HepG2 (cell line): Measurements from ENCODE around the gene GPR179. TPM values are rescaled to one million over a fixed set of nuclear protein-coding genes. Genes with fewer than 3 reads are reported as not detected.
"Not testable (repeated sequence)": the region's sequence is repeated elsewhere in the genome, so short reads cannot be mapped to it uniquely, and the experiment has no call there.

ENCODE experiments used
- ATAC-seq: fragments of 200-7000 bp; cut with Tn5 transposase; 3 replicates; pipeline ENCODE4 v1.9.1; 2020; ENCODE audit warnings: mild to moderate bottlenecking, moderate library complexity
- BruUV-seq: library from RNA; stranded (reverse); fragments of 400-500 nt; replicated peaks from 2 replicates; lab custom pipeline; 2021; lab: Mats Ljungman, UMichigan
- CTCF ChIA-PET: fragments of 300-600 bp; formaldehyde crosslinking; extraction: SDS; loops from one replicate; lab custom pipeline; 2021; ENCODE audit warnings: low total read pairs, inconsistent platforms, low intra/inter-chr PET ratio; lab: Yijun Ruan, JAX
- POLR2A ChIA-PET: fragments of 350-600 bp; sonication (Branson Sonifier 250); formaldehyde crosslinking; loops from one replicate; lab custom pipeline; 2020; ENCODE audit warnings: antibody characterized with exemption, inconsistent platforms; lab: Yijun Ruan, JAX
- DNase-seq: peaks from one replicate; pipeline ENCODE4 v3.0.0-alpha.2; 2015; ENCODE audit warnings: low spot score
- FAIRE-seq: peaks from 3 replicates; lab custom pipeline; 2011; peaks lifted over from hg19 to GRCh38; lab: Jason Lieb, UNC
- H2AFZ ChIP-seq: one replicate; pipeline ENCODE4 v1.6.1; 2011; ENCODE audit warnings: low read length, inconsistent platforms
- H3K27ac ChIP-seq: fragments of 300-600 bp; 3 replicates; pipeline ENCODE4 v1.8.0; 2011; ENCODE audit warnings: mixed run types, mild to moderate bottlenecking, mixed read lengths, low read length, inconsistent platforms; ENCODE audit not compliant: insufficient read depth; ENCODE audit errors: extremely low read length
- H3K27me3 ChIP-seq, 2 experiments: fragments of 200-600 bp in 1 of 2; 2 replicates in 1 of 2; 3 replicates in 1 of 2; pipeline versions ENCODE4 v1.6.0 to v1.8.0; 2011; ENCODE audit warnings: low read length in 2 of 2, mild to moderate bottlenecking in 2 of 2, moderate library complexity in 2 of 2, inconsistent platforms in 1 of 2; ENCODE audit not compliant: insufficient read depth in 2 of 2, control insufficient read depth in 1 of 2
- H3K36me3 ChIP-seq, 2 experiments: fragments of 200-600 bp in 1 of 2; replicated peaks in 1 of 2; 2 replicates in 1 of 2; 3 replicates in 1 of 2; pipeline versions ENCODE4 v1.5.1 to v1.8.0; 2011; ENCODE audit warnings: low read length in 2 of 2, inconsistent platforms in 1 of 2; ENCODE audit not compliant: insufficient read depth in 2 of 2, control insufficient read depth in 1 of 2
- H3K4me1 ChIP-seq: 2 replicates; pipeline ENCODE4 v1.5.1; 2012; ENCODE audit warnings: low read length, inconsistent platforms; ENCODE audit not compliant: insufficient read depth
- H3K4me2 ChIP-seq: 2 replicates; pipeline ENCODE4 v1.6.0; 2011; ENCODE audit warnings: low read depth, low read length, inconsistent platforms
- H3K4me3 ChIP-seq, 3 experiments: fragments of 200-600 bp in 1 of 3; sonication (generic), shearing (Covaris generic) in 1 of 3; replicated peaks in 1 of 3; 2 replicates each; pipeline ENCODE4 v1.5.1; 2011 to 2016; ENCODE audit warnings: low read length in 3 of 3, inconsistent platforms in 2 of 3, low read depth in 2 of 3, mild to moderate bottlenecking in 2 of 3, control low read depth in 1 of 3, mixed read lengths in 1 of 3; ENCODE audit not compliant: insufficient read depth in 1 of 3
- H3K79me2 ChIP-seq: one replicate; pipeline ENCODE4 v1.6.1; 2011; ENCODE audit warnings: low read length, inconsistent platforms; ENCODE audit not compliant: insufficient read depth
- H3K9ac ChIP-seq: 2 replicates; pipeline ENCODE4 v1.6.0; 2011; ENCODE audit warnings: mild to moderate bottlenecking, low read depth, low read length, inconsistent platforms; ENCODE audit not compliant: insufficient read depth
- H3K9me3 ChIP-seq: 2 replicates; pipeline ENCODE4 v1.5.1; 2012; ENCODE audit warnings: mild to moderate bottlenecking, low read length
- H4K20me1 ChIP-seq: 2 replicates; pipeline ENCODE4 v1.6.0; 2011; ENCODE audit warnings: inconsistent platforms, mild to moderate bottlenecking, low read length, moderate library complexity; ENCODE audit not compliant: insufficient read depth
- ATF7 ChIP-seq, 2 experiments: fragments of 450-650 bp in 1 of 2; sonication (generic) in 1 of 2; formaldehyde crosslinking in 1 of 2; IDR thresholded peaks; 2 replicates each; pipeline versions ENCODE4 v1.4.0 to v1.6.1; 2016 to 2020; ENCODE audit warnings: antibody characterized with exemption in 1 of 2, mild to moderate bottlenecking in 1 of 2, missing genetic modification reagents in 1 of 2
- CEBPG ChIP-seq: IDR thresholded peaks from 2 replicates; pipeline ENCODE4 v1.6.1; 2016
- CREB1 ChIP-seq, 2 experiments: fragments of 450-650 bp in 1 of 2; IDR thresholded peaks; 2 replicates each; pipeline ENCODE4 v1.6.1; 2016 to 2017; ENCODE audit warnings: control low read depth in 1 of 2, mild to moderate bottlenecking in 1 of 2, missing compliant biosample characterization in 1 of 2, missing genetic modification characterization in 1 of 2
- MNT ChIP-seq: fragments of 450-650 bp; IDR thresholded peaks from 2 replicates; pipeline ENCODE4 v1.6.1; 2016
- PHF5A ChIP-seq: IDR thresholded peaks from one replicate; pipeline ENCODE4 v1.6.1; 2018; ENCODE audit warnings: low read depth, missing genetic modification reagents; ENCODE audit not compliant: unreplicated experiment
- RAD51 ChIP-seq: fragments of 450-650 bp; IDR thresholded peaks from 2 replicates; pipeline ENCODE4 v1.6.1; 2016; ENCODE audit warnings: borderline replicate concordance
- ZFAT ChIP-seq: sonication (generic); formaldehyde crosslinking; conservative IDR thresholded peaks from 2 replicates; pipeline ENCODE4 v1.8.1; 2023; ENCODE audit warnings: missing genetic modification reagents, inconsistent platforms
- ZNF777 ChIP-seq: sonication (generic); formaldehyde crosslinking; IDR thresholded peaks from 2 replicates; pipeline ENCODE4 v1.4.0; 2020; ENCODE audit warnings: missing genetic modification reagents
- WGBS: methylation state at CpG from one replicate; pipeline ENCODE4 v1.1.6; 2017; ENCODE audit warnings: low lambda C conversion rate; 5-methylcytosine and 5-hydroxymethylcytosine counted together
- in situ Hi-C: cut with HindIII; loops from 2 replicates; pipeline ENCODE4 v1.10.0; 2017; ENCODE audit warnings: low pct_unique_long_range_greater_than_20kb; ENCODE audit not compliant: extremely low pct_ligation_motif_present
- intact Hi-C: fragments of 100-400 bp; cut with micrococcal nuclease; formaldehyde crosslinking; loops from one replicate; pipeline ENCODE4 v1.10.0; 2022; ENCODE audit not compliant: unreplicated experiment
- polyA plus RNA-seq, 8 experiments: library from polyadenylated mRNA; depleted of rRNA in 3 of 8; stranded (reverse) in 7 of 8; unstranded in 1 of 8; fragments of >200 nt; fragmentation: Illumina TruSeq in 4 of 8; extraction: Trizol in 4 of 8; gene quantifications; 2 replicates each; pipeline versions ENCODE4 v1.2.1 to v1.2.3, GENCODE V29; 2011 to 2016; ENCODE audit warnings: low read depth in 4 of 8, missing spikeins in 1 of 8, mixed read lengths in 1 of 8; ENCODE audit not compliant: insufficient read depth in 1 of 8
- total RNA-seq, 5 experiments: library from RNA; depleted of rRNA; stranded (reverse); fragments of >200 nt; fragmentation: Illumina TruSeq; extraction: Trizol; gene quantifications; 2 replicates each; pipeline ENCODE4 v1.2.3, GENCODE V29; 2016; ENCODE audit warnings: low read depth in 1 of 5
- TF ChIP-seq, protein P1 (sequence below): sonication (generic); formaldehyde crosslinking; IDR thresholded peaks from 2 replicates; pipeline ENCODE4 v1.4.0; 2020; ENCODE audit warnings: missing genetic modification reagents
- TF ChIP-seq, protein P2 (sequence below): sonication (generic); formaldehyde crosslinking; IDR thresholded peaks from 2 replicates; pipeline ENCODE4 v1.4.0; 2020; ENCODE audit warnings: missing genetic modification reagents

The GPR179 gene
- total and polyA plus RNA-seq, 2 of the 13 experiments (the other 11 are each of a cell fraction or from before 2014, with no cell fraction given) = 0.03 TPM; not detected in 1

GRCh38 chr17:38296834-38297517 is 46.8 kb downstream of the GPR179 start, which contains the start of gene MRPL45 (continued):
- TF ChIP-seq, protein P1, sequence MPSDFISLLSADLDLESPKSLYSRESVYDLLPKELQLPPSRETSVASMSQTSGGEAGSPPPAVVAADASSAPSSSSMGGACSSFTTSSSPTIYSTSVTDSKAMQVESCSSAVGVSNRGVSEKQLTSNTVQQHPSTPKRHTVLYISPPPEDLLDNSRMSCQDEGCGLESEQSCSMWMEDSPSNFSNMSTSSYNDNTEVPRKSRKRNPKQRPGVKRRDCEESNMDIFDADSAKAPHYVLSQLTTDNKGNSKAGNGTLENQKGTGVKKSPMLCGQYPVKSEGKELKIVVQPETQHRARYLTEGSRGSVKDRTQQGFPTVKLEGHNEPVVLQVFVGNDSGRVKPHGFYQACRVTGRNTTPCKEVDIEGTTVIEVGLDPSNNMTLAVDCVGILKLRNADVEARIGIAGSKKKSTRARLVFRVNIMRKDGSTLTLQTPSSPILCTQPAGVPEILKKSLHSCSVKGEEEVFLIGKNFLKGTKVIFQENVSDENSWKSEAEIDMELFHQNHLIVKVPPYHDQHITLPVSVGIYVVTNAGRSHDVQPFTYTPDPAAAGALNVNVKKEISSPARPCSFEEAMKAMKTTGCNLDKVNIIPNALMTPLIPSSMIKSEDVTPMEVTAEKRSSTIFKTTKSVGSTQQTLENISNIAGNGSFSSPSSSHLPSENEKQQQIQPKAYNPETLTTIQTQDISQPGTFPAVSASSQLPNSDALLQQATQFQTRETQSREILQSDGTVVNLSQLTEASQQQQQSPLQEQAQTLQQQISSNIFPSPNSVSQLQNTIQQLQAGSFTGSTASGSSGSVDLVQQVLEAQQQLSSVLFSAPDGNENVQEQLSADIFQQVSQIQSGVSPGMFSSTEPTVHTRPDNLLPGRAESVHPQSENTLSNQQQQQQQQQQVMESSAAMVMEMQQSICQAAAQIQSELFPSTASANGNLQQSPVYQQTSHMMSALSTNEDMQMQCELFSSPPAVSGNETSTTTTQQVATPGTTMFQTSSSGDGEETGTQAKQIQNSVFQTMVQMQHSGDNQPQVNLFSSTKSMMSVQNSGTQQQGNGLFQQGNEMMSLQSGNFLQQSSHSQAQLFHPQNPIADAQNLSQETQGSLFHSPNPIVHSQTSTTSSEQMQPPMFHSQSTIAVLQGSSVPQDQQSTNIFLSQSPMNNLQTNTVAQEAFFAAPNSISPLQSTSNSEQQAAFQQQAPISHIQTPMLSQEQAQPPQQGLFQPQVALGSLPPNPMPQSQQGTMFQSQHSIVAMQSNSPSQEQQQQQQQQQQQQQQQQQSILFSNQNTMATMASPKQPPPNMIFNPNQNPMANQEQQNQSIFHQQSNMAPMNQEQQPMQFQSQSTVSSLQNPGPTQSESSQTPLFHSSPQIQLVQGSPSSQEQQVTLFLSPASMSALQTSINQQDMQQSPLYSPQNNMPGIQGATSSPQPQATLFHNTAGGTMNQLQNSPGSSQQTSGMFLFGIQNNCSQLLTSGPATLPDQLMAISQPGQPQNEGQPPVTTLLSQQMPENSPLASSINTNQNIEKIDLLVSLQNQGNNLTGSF (CRISPR knock-in tag) = peak; percentile 96

- FAIRE-seq; H3K4me1 ChIP-seq; H3K9me3 ChIP-seq; H3K27me3 ChIP-seq; CTCF ChIA-PET; H3K27ac ChIP-seq; H3K36me3 ChIP-seq; BruUV-seq; in situ Hi-C loops; intact Hi-C loops; H4K20me1 ChIP-seq; H3K79me2 ChIP-seq; TF ChIP-seq ATF7, CREB1 (CRISPR knock-in tag; IDR thresholded peaks at IDR 0.05): not testable (repeated sequence)
- Histone ChIP-seq H3K4me3 (peak overlapping the region; percentile 36 to 82 (median 45); a peak in 5 of 6 replicates), H3K9ac (peak overlapping the region; percentile 45; the same call in 1 of the 2 replicates), H2AFZ (peak overlapping the region; percentile 31), H3K4me2 (peak overlapping the region; percentile 79)
- DNase-seq = peak; percentile 13
- POLR2A ChIA-PET = interaction anchor here (1.2 to 1.4 kb wide), 2 partner anchors 39 to 119 kb away, joined by 4 to 9 read pairs; no protein-coding TSS in a partner anchor
- peak; percentile 2; the same call in 1 of the 3 replicates for ATAC-seq
- 2% methylated on average over 18 of the region's 21 CpGs for WGBS
- TF ChIP-seq ATF7 (IDR thresholded peaks at IDR 0.05) (0 out of 2 replicates have a peak, but pooled peaks have one; percentile 47), CREB1 (IDR thresholded peaks at IDR 0.05) (0 out of 2 replicates have a peak, but pooled peaks have one; percentile 3), ZFAT (peak; percentile 96), ZNF777 (0 out of 2 replicates have a peak, but pooled peaks have one; percentile 11), RAD51 (peak; percentile 24; the same call in 1 of the 2 replicates), PHF5A (CRISPR knock-in tag) (peak; percentile 0), MNT (peak; percentile 6; the same call in 1 of the 2 replicates), CEBPG (CRISPR knock-in tag) (0 out of 2 replicates have a peak, but pooled peaks have one; percentile 12)
- TF ChIP-seq, protein P2, sequence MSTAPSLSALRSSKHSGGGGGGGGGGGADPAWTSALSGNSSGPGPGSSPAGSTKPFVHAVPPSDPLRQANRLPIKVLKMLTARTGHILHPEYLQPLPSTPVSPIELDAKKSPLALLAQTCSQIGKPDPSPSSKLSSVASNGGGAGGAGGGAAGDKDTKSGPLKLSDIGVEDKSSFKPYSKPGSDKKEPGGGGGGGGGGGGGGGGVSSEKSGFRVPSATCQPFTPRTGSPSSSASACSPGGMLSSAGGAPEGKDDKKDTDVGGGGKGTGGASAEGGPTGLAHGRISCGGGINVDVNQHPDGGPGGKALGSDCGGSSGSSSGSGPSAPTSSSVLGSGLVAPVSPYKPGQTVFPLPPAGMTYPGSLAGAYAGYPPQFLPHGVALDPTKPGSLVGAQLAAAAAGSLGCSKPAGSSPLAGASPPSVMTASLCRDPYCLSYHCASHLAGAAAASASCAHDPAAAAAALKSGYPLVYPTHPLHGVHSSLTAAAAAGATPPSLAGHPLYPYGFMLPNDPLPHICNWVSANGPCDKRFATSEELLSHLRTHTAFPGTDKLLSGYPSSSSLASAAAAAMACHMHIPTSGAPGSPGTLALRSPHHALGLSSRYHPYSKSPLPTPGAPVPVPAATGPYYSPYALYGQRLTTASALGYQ (CRISPR knock-in tag) = 0 out of 2 replicates have a peak, but pooled peaks have one; percentile 20
Observed at GRCh38 chr17:38295602-38296365, 48.0 kb downstream of the GPR179 start.
